ENCODE data around the gene DUOX2.

DUOX2 gene

DNA sequence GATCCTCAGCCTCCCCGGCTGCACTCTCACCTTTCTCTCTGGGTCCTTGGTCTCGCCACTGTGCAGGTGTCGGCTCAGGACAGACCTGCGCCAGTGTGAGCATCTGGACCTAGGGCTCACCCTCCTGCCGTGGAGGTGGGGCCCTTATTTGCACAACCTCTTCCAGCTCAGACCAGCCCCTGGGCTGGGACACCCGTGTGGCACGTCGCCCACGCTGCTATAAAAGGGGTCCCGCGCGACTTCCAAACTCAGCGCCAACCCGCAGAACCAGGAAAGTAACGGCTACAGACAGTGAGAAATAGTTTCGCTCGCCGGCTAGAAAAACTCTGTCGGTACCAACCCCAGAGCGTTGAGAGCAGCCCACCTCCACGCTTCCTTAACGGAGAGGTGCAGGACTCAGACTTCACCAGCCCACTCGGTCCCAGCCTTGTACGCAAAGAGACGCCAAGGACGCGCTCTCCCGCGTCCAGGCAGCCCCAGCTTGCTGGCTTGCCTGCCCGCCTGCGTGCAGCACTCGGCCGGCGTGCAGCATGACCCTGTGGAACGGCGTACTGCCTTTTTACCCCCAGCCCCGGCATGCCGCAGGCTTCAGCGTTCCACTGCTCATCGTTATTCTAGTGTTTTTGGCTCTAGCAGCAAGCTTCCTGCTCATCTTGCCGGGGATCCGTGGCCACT is at the start of gene DUOX2, which contains the start of gene DUOXA2:
TSS of gene DUOX2 (minus strand) at position 97 of the 675 bp plus-strand sequence. CDS start 761 bp downstream, outside the sequence.
TSS of gene DUOXA2 (plus strand) at position 251 of the 675 bp plus-strand sequence. CDS start at position 531, 280 bp downstream.
- no peak for DNase-seq (ENCODE audit: low read depth)

DNA sequence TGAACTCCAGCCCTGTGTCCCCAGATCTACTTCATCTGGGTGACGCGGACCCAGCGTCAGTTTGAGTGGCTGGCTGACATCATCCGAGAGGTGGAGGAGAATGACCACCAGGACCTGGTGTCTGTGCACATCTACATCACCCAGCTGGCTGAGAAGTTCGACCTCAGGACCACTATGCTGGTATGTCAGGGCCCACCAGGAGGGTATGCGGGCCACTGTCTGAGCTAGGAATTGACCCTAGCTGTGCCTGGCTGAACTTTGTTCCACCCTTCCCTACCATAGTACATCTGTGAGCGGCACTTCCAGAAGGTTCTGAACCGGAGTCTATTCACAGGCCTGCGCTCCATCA is 49.5 kb upstream of the DUOX2 start:
- no peak for DNase-seq (ENCODE audit: low read depth)

DNA sequence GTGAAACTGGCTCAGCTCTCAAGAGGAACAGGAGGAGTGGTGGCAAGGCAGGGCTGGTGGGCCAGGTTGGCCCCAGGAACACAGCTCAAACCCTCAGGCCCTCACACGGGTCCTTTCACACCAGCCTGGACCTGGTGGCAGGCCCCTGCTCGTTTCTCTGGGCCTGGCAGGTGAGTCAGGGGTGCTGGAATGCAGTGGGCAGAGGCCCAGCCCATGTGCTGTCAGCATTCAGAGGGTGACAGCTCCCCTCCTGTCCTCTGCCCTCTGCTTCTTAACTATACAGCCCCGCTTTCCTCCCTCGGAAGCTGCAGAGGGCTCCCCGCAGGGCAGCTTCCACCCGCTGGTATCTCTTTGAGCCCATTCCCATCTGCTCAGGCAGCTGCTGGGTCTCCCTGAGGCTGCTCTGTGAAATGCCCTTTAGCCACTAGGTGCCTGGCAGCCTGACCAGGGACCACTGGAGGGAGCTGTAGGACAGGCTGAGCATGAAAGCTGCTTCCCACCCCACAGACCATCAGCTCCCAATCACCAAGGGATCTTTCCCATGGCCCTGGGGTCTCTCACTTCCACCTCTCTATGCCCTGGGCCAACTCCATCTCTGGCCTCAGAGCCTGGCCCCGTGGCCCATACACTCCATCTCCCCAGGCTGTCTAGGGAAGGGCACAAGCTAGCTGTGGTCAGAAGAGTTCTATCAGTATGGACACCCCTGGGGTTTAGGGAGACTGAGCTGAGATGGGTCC is 49.0 kb upstream of the DUOX2 start:
- peak; percentile 69 for DNase-seq (ENCODE audit: low read depth)

DNA sequence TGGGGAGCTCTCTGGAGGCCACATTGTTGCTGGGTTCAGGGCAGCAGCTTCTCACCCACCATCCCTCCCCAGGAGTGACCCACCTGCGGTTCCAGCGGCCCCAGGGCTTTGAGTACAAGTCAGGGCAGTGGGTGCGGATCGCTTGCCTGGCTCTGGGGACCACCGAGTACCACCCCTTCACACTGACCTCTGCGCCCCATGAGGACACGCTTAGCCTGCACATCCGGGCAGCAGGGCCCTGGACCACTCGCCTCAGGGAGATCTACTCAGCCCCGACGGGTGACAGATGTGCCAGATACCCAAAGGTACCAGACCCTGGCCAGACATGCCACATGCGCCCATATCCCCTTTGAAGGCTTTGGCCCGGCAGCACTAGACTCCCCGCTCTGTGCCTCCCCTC is 47.7 kb upstream of the DUOX2 start:
- DNase-seq (ENCODE audit: low read depth) = no peak

DNA sequence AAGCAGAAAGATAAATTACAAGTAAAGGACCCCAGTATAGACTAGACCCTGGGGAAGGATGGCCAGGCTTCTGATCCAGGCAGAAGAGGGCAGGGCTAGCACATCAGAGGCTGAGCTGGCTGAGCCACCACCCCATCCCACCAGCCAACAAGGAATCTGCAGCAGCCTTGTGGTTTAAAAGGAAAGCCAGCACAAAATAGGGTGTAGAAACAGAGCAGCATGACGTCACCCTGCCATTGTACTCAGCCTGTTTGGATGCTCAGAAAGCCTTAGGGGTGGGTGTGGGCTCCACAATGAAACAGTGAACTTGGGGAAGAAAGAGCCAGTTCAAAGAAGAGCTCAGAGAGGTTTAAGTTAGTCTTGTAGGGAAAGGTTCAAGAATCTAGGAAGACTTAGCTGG is 44.0 kb upstream of the DUOX2 start:
- peak; percentile 20 for DNase-seq (ENCODE audit: low read depth)

DNA sequence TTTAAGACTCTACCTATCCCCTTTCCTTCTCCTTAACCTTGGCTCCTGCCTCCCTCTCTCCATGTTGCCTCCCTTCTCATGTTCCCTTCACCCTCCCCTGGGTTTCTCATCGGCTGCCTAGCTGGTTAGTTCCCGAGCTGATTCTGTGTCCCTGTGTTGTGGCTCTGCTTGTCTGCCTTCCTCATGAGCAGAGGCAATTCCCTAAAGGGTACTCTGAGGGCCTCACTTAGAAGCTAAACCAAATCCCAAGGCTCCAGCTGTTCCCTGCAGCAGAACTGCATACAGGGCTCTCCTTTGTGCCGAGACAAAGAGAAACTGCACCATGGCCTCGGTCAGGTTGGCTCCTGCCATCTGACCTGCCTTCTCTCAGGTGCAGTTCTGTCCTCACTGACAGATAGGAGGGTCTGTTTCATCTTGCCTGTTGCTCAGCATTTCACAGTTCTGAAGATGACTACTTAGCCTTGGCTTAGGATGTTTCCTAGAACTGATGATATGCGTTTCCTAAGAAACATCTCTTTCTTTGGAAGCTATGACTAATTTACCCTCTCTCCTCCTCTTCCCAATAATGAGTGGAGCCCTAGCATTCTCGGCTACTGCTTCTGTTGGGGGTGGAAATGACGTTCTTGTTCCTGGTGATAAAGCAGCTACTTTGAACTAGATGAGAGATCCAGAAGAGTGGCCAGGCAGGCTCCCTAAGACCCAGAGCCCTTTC is 42.9 kb upstream of the DUOX2 start:
- DNase-seq (ENCODE audit: low read depth) = no peak

DNA sequence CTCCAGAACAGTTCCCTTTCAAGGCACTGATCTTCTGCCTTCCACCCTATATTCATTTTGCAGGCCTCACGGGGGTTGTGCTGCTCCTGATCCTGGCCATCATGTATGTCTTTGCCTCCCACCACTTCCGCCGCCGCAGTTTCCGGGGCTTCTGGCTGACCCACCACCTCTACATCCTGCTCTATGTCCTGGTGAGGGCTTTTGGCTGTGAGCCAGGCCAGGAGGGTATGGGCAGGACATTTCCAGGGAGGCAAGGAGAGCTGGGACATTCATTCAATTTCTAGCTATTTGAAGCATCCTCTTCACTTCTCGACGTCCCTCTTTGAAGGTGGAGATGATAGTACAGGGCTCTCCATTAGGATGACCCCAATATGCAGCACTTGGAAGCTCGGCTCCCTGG is 41.8 kb upstream of the DUOX2 start:
- DNase-seq (ENCODE audit: low read depth) = no peak

DNA sequence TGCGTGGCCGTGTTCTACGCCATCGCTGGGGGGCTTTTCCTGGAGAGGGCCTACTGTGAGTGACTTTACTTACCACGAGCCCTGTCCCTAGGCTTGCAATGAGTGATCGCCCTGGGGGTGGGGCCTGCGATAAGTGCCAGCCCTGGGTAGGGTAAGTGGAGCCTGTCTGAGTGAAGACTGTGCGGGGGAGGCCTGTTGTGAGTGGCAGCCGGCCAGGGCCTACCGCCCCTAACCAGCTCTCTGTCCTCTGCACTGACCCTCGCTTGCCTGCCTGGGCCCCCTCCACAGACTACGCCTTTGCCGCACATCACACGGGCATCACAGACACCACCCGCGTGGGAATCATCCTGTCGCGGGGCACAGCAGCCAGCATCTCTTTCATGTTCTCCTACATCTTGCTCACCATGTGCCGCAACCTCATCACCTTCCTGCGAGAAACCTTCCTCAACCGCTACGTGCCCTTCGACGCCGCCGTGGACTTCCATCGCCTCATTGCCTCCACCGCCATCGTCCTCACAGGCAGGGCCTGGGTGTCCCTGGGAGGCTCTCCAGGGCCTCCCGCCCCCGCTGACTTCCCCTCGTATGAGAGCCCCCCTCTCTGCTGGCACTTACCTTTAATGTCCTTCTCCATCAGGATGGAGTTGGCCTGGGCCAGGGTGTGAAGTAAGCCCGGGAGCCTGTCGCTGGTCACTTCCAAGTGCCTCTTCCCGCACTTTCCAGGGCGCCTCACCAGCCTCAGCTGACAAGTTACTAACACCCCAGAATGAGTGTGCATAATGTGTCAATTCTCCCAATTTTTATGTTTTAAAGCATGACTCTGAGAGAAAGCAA is 38.2 kb upstream of the DUOX2 start:
- no peak for DNase-seq (ENCODE audit: low read depth)

DNA sequence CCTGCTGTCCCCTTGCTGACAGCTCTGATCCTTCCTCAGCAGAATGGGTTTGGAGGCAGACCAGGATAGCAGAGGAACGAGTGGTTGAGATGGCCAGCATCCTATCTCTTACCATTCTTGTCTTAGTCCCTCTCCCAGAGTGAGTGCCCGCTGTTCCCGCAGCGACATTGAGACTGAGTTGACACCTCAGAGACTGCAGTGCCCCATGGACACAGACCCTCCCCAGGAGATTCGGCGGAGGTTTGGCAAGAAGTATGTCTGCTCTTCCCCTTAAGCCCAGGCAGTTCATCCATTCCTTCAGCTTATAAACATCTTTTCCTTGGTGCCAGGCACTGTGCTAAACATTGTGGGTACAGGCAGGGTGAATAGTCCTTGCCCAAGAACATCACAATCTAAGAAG is 37.0 kb upstream of the DUOX2 start:
- no peak for DNase-seq (ENCODE audit: low read depth)

DNA sequence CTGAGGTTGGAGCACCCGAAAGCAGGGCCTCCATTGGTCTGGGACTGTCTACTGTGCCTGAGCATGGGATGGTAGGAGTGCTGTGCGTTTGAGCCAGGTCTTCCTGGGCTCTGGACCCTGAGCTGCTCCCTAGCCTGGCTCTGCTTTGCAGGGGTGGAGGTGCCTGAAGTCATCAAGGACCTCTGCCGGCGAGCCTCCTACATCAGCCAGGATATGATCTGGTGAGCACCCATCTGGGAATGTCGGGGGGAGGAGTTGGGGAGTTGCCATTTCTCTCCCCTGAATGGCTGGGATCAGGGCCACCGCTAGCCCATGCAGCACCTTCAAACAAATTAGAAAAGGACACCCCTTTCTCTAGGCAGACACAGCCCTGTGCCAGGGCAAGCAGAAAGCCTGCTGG is 36.5 kb upstream of the DUOX2 start:
- no peak for DNase-seq (ENCODE audit: low read depth)

DNA sequence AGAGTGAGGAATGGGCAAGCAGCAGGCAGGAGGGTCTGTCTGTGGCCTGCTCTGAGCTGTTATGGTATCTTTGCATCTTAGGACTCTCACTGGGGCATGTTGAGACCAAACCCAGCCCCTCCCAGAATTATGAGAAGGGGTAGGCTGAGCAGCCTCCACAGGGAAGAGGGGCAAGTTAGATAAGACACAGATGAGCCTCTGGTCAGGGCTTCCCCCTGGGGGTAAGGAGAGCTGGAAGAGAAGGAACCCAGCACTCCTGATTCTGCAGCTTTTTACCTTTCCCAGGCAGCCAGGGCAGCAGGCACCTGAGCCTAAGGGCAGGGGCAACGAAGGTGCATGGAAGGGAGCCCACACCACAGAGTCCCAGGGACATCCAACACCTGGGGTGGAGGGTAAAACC is 35.1 kb upstream of the DUOX2 start:
- no peak for DNase-seq (ENCODE audit: low read depth)

DNA sequence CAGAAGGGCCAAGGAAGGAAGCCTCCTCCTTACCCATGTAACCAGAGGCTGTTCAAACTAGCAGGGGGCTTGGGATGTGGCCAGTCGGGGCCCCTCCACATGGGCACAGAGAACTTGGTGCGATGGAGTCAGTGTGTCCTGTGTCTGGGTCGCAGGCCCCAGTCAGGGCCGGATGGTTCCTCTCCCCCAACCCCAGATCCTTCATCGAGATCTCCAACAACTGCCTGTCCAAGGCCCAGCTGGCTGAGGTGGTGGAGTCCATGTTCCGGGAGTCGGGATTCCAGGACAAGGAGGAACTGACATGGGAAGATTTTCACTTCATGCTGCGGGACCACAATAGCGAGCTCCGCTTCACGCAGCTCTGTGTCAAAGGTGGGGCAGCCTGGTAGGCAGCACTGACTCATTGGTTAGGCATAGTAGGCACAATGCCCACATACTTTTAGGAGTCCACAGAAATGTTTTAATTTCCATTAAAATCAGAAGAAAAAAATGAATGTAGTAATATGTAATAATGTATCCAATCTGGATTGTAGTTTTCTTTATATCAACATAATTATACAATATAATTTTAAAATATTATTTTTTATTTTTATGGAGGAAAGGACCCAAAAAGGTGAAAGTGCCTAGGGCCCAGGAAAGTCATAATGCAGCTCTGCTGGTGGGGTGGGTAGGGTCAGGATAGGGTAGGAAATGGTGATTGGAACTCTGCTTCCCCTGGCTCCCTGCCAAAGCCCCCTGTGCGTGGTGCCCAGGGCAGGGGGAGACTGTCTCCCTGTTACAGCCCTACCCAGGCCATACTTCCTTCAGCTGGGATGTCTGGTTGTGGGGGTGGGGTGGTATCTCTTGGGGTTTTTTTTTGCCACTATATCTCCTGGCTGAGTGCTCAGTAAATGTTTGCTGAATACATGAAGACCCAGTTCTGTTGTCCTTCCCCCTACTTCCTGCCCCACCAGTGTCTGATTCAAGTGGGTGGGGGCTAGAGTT is 34.4 kb upstream of the DUOX2 start:
- DNase-seq (ENCODE audit: low read depth) = no peak

DNA sequence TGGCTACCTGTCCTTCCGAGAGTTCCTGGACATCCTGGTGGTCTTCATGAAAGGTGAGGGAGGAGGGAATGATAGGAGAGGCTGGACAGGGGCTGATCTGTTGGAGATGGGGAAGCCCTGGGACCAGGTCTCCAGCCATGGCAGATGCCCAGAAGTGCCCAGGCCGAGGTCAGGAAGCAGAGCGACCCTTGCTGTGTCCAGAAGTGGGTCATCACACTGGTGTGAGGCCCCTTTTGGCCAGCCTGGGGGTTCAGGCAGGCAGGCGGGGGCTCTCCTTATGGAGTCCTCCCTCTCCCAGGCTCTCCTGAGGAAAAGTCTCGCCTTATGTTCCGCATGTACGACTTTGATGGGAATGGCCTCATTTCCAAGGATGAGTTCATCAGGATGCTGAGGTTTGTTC is 33.6 kb upstream of the DUOX2 start:
- no peak for DNase-seq (ENCODE audit: low read depth)

DNA sequence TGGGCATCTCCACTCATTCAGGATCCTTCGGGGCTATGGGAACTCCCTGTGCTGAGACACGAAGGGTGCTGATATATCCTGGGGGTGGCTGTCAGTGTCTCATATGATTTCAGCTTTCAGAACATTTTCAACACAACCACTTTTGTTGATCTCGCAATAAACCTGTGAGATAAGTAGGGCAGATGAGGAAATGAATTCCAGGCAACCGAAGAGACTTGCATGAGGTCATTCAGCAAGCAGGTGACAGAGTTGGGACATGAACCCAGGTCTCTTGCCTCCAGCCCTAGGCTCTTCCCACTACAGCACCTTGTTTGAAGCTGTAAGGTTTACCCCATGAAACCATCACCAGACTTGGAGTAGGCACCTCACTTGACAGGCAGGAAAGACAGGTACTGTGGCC is 32.4 kb upstream of the DUOX2 start:
- DNase-seq (ENCODE audit: low read depth) = no peak

DNA sequence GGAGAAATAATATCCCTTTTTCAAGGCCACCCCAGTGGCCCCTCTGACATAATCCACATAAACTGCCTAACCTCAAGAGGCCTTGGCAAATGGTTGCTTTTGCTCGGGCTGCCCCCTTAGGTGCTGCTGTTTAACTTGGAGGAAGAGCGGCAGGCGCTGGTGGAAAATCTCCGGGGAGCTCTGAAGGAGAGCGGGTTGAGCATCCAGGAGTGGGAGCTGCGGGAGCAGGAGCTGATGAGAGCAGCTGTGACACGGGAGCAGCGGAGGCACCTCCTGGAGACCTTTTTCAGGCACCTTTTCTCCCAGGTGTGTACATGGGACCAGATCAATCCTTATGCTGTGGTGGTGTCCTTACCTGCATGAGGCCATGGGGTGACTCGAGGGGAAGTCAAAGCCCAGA is 30.8 kb upstream of the DUOX2 start:
- no peak for DNase-seq (ENCODE audit: low read depth)

DNA sequence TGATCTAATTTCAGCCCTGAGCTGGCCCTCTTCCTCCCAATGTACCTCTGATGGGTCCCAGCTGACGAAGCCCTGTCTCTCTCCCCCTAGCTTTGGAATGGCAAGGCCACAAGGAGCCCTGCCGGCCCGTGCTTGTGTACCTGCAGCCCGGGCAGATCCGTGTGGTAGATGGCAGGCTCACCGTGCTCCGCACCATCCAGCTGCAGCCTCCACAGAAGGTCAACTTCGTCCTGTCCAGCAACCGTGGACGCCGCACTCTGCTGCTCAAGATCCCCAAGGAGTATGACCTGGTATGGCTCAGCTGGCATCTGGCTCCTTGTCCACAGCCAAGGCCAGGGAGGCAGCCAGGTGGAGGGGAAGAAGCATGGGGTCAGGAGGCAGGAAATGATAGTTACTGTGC is 30.0 kb upstream of the DUOX2 start:
- DNase-seq (ENCODE audit: low read depth) = no peak

DNA sequence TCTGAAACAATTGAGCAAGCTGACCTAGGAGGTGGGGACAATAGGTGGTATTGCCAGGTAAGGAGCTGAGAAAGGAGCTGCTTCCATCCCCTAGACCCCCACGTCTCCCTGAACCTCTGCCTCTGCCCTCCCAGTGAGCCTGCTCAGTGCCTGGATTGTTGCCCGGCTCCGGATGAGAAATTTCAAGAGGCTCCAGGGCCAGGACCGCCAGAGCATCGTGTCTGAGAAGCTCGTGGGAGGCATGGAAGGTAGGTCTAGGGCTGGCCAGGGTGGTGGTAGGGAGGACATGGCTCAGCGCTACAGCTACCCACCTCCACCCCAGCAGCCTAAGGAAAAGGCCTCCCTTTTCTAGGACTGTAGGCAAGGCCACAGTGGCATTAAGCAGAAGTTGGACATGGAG is 29.1 kb upstream of the DUOX2 start:
- no peak for DNase-seq (ENCODE audit: low read depth)

DNA sequence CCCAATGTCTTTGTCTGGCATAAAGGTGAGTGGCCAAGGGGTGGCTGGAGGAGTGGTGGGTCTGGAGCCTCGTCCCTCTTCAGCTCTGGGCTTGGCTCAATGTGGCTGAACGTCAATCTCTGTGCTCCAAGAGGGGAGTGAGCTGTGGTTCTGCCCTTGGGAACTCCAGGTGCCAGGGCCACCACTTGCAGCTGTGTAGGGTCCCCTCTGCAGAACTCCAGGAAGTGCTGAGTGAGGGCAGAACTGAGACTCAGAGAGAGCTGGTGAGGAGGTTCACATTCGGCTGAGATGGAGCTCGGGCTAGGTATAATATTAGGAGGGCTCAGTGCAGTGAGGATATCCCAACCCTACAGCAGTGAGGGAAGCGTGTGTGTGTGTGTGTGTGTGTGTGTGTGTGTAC is 27.4 kb upstream of the DUOX2 start:
- no peak for DNase-seq (ENCODE audit: low read depth)

DNA sequence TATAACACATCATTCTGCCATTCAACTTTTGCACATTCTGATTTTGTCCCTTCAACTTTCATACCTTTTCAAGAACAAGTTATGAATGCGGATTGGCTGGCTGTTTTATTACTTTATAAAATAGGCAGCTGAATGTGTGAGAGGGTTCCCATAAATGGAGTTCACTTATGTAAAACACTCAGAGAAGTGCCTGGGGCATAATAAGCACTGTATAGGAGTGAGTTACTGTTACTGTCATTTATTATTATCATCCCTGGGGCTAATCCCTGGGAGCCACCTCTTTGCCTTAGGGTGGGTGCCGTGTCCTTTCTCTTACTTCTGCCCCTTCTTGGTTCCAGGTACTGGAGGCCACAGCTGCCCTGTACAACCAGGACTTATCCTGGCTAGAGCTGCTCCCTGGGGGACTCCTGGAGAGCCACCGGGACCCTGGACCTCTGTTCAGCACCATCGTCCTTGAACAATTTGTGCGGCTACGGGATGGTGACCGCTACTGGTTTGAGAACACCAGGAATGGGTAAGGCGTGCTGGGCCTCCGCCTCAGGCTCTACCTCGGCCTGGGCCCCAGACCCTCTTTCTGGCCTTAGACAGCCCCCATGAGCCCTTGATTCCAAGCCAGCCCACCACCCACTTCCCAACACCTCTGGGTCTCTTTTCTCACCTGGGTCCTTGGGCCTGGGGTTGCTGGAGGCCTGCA is 26.7 kb upstream of the DUOX2 start:
- DNase-seq (ENCODE audit: low read depth) = no peak

DNA sequence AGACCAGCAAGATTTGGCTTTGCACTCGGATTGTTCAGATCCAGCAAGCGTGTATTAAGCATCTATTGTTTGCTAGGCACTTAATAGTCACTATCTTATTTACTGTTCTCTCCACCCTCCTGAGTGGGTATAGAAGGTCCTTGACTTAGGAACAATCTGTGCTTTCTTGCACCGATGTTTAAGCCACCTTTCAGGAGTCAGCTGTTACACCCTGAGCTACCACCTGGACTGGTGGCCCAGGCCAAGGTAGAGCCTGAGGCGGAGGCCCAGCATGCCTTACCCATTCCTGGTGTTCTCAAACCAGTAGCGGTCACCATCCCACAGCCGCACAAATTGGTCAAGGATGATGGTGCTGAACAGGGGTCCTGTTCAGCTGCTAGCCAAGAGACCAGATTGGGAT is 25.8 kb upstream of the DUOX2 start:
- DNase-seq (ENCODE audit: low read depth) = no peak

All from fibroblast of the conjunctiva (primary cell).